Astrocyte of the spinal cord (primary cell): ENCODE results near the gene MCHR1.
"Not testable (repeated sequence)": the region's sequence is repeated elsewhere in the genome, so short reads cannot be mapped to it uniquely, and the experiment has no call there.

Experiments
- DNase-seq: peaks from one replicate; pipeline ENCODE4 v3.0.0; 2011; ENCODE audit warnings: low read depth, low spot score
- H3K4me3 ChIP-seq: 2 replicates; pipeline ENCODE4 v1.5.1; 2011; ENCODE audit warnings: low read depth, mild to moderate bottlenecking, low read length, moderate library complexity
- CTCF ChIP-seq: IDR thresholded peaks from 2 replicates; pipeline ENCODE4 v1.5.1; 2012; ENCODE audit warnings: low read depth, mild to moderate bottlenecking, low read length, inconsistent platforms
- in situ Hi-C: cut with HindIII; loops from 2 replicates; pipeline ENCODE4 v1.10.0; 2017; ENCODE audit warnings: low sequenced_read_pairs

The MCHR1 gene

GRCh38 chr22:40670058-40670457 lies 9.2 kb upstream of the MCHR1 start:
- TF ChIP-seq CTCF: no peak
- DNase-seq: no peak
- no peak overlapping the region for H3K4me3 ChIP-seq
- in situ Hi-C loops: no loop called here

GRCh38 chr22:40671369-40671768 lies 7.9 kb upstream of the MCHR1 start:
- in situ Hi-C loops: no loop called here
- no peak overlapping the region for H3K4me3 ChIP-seq
- DNase-seq: no peak
- no peak for TF ChIP-seq CTCF

GRCh38 chr22:40671796-40672360 lies 7.4 kb upstream of the MCHR1 start:
- no peak for TF ChIP-seq CTCF

GRCh38 chr22:40673017-40673416 lies 6.3 kb upstream of the MCHR1 start:
- DNase-seq: no peak
- H3K4me3 ChIP-seq: no peak overlapping the region
- in situ Hi-C loops: no loop called here
- no peak for TF ChIP-seq CTCF

More at GRCh38 chr22:40671796-40672360, 7.4 kb upstream of the MCHR1 start:
- no peak for DNase-seq
- H3K4me3 ChIP-seq: no peak overlapping the region
- in situ Hi-C loops: no loop called here

- no peak for TF ChIP-seq CTCF
- H3K4me3 ChIP-seq: no peak overlapping the region
- in situ Hi-C loops: no loop called here
- no peak for DNase-seq
Measured at GRCh38 chr22:40674274-40674673, 5.0 kb upstream of the MCHR1 start.

- DNase-seq, in situ Hi-C loops, H3K4me3 ChIP-seq: not testable (repeated sequence)
Measured at GRCh38 chr22:40676166-40676565, 3.1 kb upstream of the MCHR1 start.

- no peak overlapping the region for H3K4me3 ChIP-seq
- DNase-seq: no peak
- in situ Hi-C loops: no loop called here
- TF ChIP-seq CTCF: no peak
Measured at GRCh38 chr22:40676644-40677043, 2.6 kb upstream of the MCHR1 start.
